IPS-20b (cell line): ENCODE data around the gene RUNX2.
"Not testable (repeated sequence)": the region's sequence is repeated elsewhere in the genome, so short reads cannot be mapped to it uniquely, and the experiment has no call there.

Source experiments
- H3K27ac ChIP-seq: one replicate; pipeline ENCODE4 v1.5.1; 2013; ENCODE audit warnings: low read length
- H3K27me3 ChIP-seq: 2 replicates; pipeline ENCODE4 v1.6.1; 2013; ENCODE audit warnings: mild to moderate bottlenecking, low read length, inconsistent platforms; ENCODE audit not compliant: insufficient read depth
- H3K36me3 ChIP-seq: 2 replicates; pipeline ENCODE4 v1.6.1; 2013; ENCODE audit warnings: low read depth, mild to moderate bottlenecking, inconsistent platforms, low read length, moderate library complexity; ENCODE audit not compliant: insufficient read depth
- H3K4me1 ChIP-seq: 2 replicates; pipeline ENCODE4 v1.6.1; 2013; ENCODE audit warnings: mild to moderate bottlenecking, control low read depth, inconsistent platforms, low read length, moderate library complexity; ENCODE audit not compliant: insufficient read depth
- H3K4me3 ChIP-seq: 2 replicates; pipeline ENCODE4 v1.5.1; 2013; ENCODE audit warnings: mild to moderate bottlenecking, low read length, inconsistent platforms
- H3K9ac ChIP-seq: 2 replicates; pipeline ENCODE4 v1.6.1; 2013; ENCODE audit warnings: low read depth, mild to moderate bottlenecking, inconsistent platforms, low read length, moderate library complexity
- H3K9me3 ChIP-seq: 2 replicates; pipeline ENCODE4 v1.6.1; 2013; ENCODE audit warnings: mild to moderate bottlenecking, low read depth, low read length, inconsistent platforms; ENCODE audit not compliant: insufficient read depth

The RUNX2 gene

GRCh38 chr6:45450831-45451230 lies 122.7 kb downstream of the RUNX2 start:
- Histone ChIP-seq H3K36me3 (no peaks in the 10 kb centered on the region), H3K9me3 (no peaks in the 10 kb centered on the region), H3K27ac (no peak overlapping the region), H3K27me3 (no peaks in the 10 kb centered on the region), H3K9ac (no peak overlapping the region), H3K4me3 (no peak overlapping the region), H3K4me1 (peaks cover 17% of the 10 kb centered on the region)

- no peaks in the 10 kb centered on the region for H3K27me3 ChIP-seq
- H3K27ac ChIP-seq = no peak overlapping the region
Observed at GRCh38 chr6:45454008-45454911, 126.1 kb downstream of the RUNX2 start.

GRCh38 chr6:45455408-45455807 lies 127.3 kb downstream of the RUNX2 start:
- no peaks in the 10 kb centered on the region for H3K36me3 ChIP-seq
- H3K27ac ChIP-seq = no peak overlapping the region
- no peaks in the 10 kb centered on the region for H3K9me3 ChIP-seq
- no peaks in the 10 kb centered on the region for H3K27me3 ChIP-seq
- no peaks in the 10 kb centered on the region for H3K4me1 ChIP-seq
- no peak overlapping the region for H3K4me3 ChIP-seq
- no peak overlapping the region for H3K9ac ChIP-seq

More at GRCh38 chr6:45454008-45454911, 126.1 kb downstream of the RUNX2 start:
- no peaks in the 10 kb centered on the region for H3K9me3 ChIP-seq
- no peaks in the 10 kb centered on the region for H3K36me3 ChIP-seq
- no peak overlapping the region for H3K4me3 ChIP-seq
- H3K4me1 ChIP-seq = no peaks in the 10 kb centered on the region
- no peak overlapping the region for H3K9ac ChIP-seq

GRCh38 chr6:45457141-45457540 lies 129.0 kb downstream of the RUNX2 start:
- Histone ChIP-seq H3K36me3 (no peaks in the 10 kb centered on the region), H3K27me3 (no peaks in the 10 kb centered on the region), H3K9ac (no peak overlapping the region), H3K27ac (no peak overlapping the region), H3K9me3 (no peaks in the 10 kb centered on the region), H3K4me1 (no peaks in the 10 kb centered on the region), H3K4me3 (no peak overlapping the region)

- H3K4me1 ChIP-seq = no peaks in the 10 kb centered on the region
- H3K27ac ChIP-seq = no peak overlapping the region
- no peaks in the 10 kb centered on the region for H3K36me3 ChIP-seq
- H3K4me3 ChIP-seq = no peak overlapping the region
- H3K9me3 ChIP-seq = no peaks in the 10 kb centered on the region
- no peaks in the 10 kb centered on the region for H3K27me3 ChIP-seq
- H3K9ac ChIP-seq = no peak overlapping the region
Observed at GRCh38 chr6:45458672-45459071, 130.5 kb downstream of the RUNX2 start.

- Histone ChIP-seq H3K27me3 (no peaks in the 10 kb centered on the region), H3K9ac (no peak overlapping the region), H3K4me1 (no peaks in the 10 kb centered on the region), H3K4me3 (no peak overlapping the region), H3K27ac (no peak overlapping the region), H3K9me3 (no peaks in the 10 kb centered on the region), H3K36me3 (no peaks in the 10 kb centered on the region)
Observed at GRCh38 chr6:45460166-45460565, 132.0 kb downstream of the RUNX2 start.

GRCh38 chr6:45461486-45461885 lies 133.4 kb downstream of the RUNX2 start:
- no peak overlapping the region for H3K9ac ChIP-seq
- H3K27ac ChIP-seq = no peak overlapping the region
- H3K36me3 ChIP-seq = no peaks in the 10 kb centered on the region
- no peaks in the 10 kb centered on the region for H3K27me3 ChIP-seq
- H3K9me3 ChIP-seq = no peaks in the 10 kb centered on the region
- H3K4me3 ChIP-seq = no peak overlapping the region
- H3K4me1 ChIP-seq = no peaks in the 10 kb centered on the region

GRCh38 chr6:45462190-45463134 lies 134.3 kb downstream of the RUNX2 start:
- Histone ChIP-seq H3K9ac (no peak overlapping the region), H3K27me3 (no peaks in the 10 kb centered on the region), H3K9me3 (no peaks in the 10 kb centered on the region), H3K4me3 (no peak overlapping the region), H3K4me1 (no peaks in the 10 kb centered on the region), H3K27ac (no peak overlapping the region), H3K36me3 (no peaks in the 10 kb centered on the region)

- Histone ChIP-seq H3K9ac (no peak overlapping the region), H3K27me3 (no peaks in the 10 kb centered on the region), H3K27ac (no peak overlapping the region), H3K4me3 (no peak overlapping the region), H3K36me3 (no peaks in the 10 kb centered on the region), H3K9me3 (no peaks in the 10 kb centered on the region), H3K4me1 (no peaks in the 10 kb centered on the region)
Observed at GRCh38 chr6:45464685-45465084, 136.6 kb downstream of the RUNX2 start.

- no peak overlapping the region for H3K9ac ChIP-seq
- H3K4me1 ChIP-seq = no peaks in the 10 kb centered on the region
- H3K36me3 ChIP-seq = no peaks in the 10 kb centered on the region
- H3K9me3 ChIP-seq = no peaks in the 10 kb centered on the region
- no peak overlapping the region for H3K27ac ChIP-seq
- H3K4me3 ChIP-seq = no peak overlapping the region
- no peaks in the 10 kb centered on the region for H3K27me3 ChIP-seq
Observed at GRCh38 chr6:45466686-45467085, 138.6 kb downstream of the RUNX2 start.

GRCh38 chr6:45467417-45467816 lies 139.3 kb downstream of the RUNX2 start:
- H3K4me3 ChIP-seq, H3K4me1 ChIP-seq, H3K9ac ChIP-seq, H3K36me3 ChIP-seq, H3K27ac ChIP-seq, H3K27me3 ChIP-seq, H3K9me3 ChIP-seq: not testable (repeated sequence)
